Pancreas (tissue), 8 donors: ENCODE measurements around the gene BPIFB4. TPM values are rescaled to one million over a fixed set of nuclear protein-coding genes. Genes with fewer than 3 reads are reported as not detected.

ENCODE experiments used
- polyA plus RNA-seq, 2 donors: library from polyadenylated mRNA; stranded (reverse); fragments of 200-250 nt; gene quantifications; one replicate each; pipeline ENCODE4 v1.2.3, GENCODE V29; 2013
- total RNA-seq, 6 donors: library from RNA; stranded (reverse); fragmentation: NEBNext Ultra II Directional in 4 of 6; extraction: Animal tissue kit (Norgen Biotek cat#: 25700) in 4 of 6; gene quantifications; one replicate each; pipeline versions ENCODE4 v1.2.1 to v1.2.4, GENCODE V29; 2021 to 2023
- donor health status: healthy with polysubstance abuse.
- donor health status: DM: no; HTN: no; CAD: no; lungs with moderate emphysema.
- donor health status: DM: no; HTN: no; CAD: no.
- donor health status: Bipolar disorder and iron deficiency.
- donor health status: DM: yes; HTN: yes; CAD: no.
- donor health status: DM: no; HTN: no; CAD: no.
- donor health status: DM: no; HTN: no; CAD: no.
- donor health status: DM: yes; HTN: yes; CAD: no.

BPIFB4 gene
- total and polyA plus RNA-seq, 8 donors = not detected

Other genes with a start within 250 kb of the BPIFB4 start
- gene EFCAB8, start 220.7 kb upstream of the BPIFB4 start, total RNA-seq = under 1 TPM in 5 of 6 donors, not detected in 1; 0.12 to 0.35 (median 0.19) TPM
- under 1 TPM; 0.14 to 0.19 TPM for gene EFCAB8, start 220.7 kb upstream of the BPIFB4 start, polyA plus RNA-seq
- gene SUN5, start 75.2 kb upstream of the BPIFB4 start, total RNA-seq = not detected
- not detected for gene SUN5, start 75.2 kb upstream of the BPIFB4 start, polyA plus RNA-seq
- gene BPIFB2, start 71.9 kb upstream of the BPIFB4 start, total RNA-seq = under 1 TPM in 1 of 6 donors, not detected in 5; 0.16 TPM
- gene BPIFB2, start 71.9 kb upstream of the BPIFB4 start, polyA plus RNA-seq = under 1 TPM in 1 of 2 donors, not detected in 1; 0.05 TPM
- not detected for gene BPIFB6, start 48.0 kb upstream of the BPIFB4 start, total RNA-seq
- not detected for gene BPIFB6, start 48.0 kb upstream of the BPIFB4 start, polyA plus RNA-seq
- not detected for gene BPIFB3, start 25.7 kb upstream of the BPIFB4 start, total RNA-seq
- gene BPIFB3, start 25.7 kb upstream of the BPIFB4 start, polyA plus RNA-seq = not detected
- not detected for gene BPIFA2, start 88.5 kb downstream of the BPIFB4 start, total RNA-seq
- not detected for gene BPIFA2, start 88.5 kb downstream of the BPIFB4 start, polyA plus RNA-seq
- gene BPIFA3, start 137.7 kb downstream of the BPIFB4 start, total RNA-seq = not detected
- gene BPIFA3, start 137.7 kb downstream of the BPIFB4 start, polyA plus RNA-seq = not detected
- not detected for gene BPIFA1, start 156.4 kb downstream of the BPIFB4 start, total RNA-seq
- not detected for gene BPIFA1, start 156.4 kb downstream of the BPIFB4 start, polyA plus RNA-seq
- gene BPIFB1, start 203.6 kb downstream of the BPIFB4 start, total RNA-seq = under 1 TPM in 1 of 6 donors, not detected in 5; 0.32 TPM
- under 1 TPM in 1 of 2 donors, not detected in 1; 0.12 TPM for gene BPIFB1, start 203.6 kb downstream of the BPIFB4 start, polyA plus RNA-seq